Rectal smooth muscle tissue (tissue), 1 donor: ENCODE results near the gene SMARCD3.

Source experiments
- H3K27ac ChIP-seq: one replicate; pipeline ENCODE4 v1.7.0; 2013; ENCODE audit warnings: low read depth, low read length, inconsistent platforms
- H3K27me3 ChIP-seq: one replicate; pipeline ENCODE4 v1.7.0; 2013; ENCODE audit warnings: low read length; ENCODE audit not compliant: control insufficient read depth, insufficient read depth
- H3K36me3 ChIP-seq: one replicate; pipeline ENCODE4 v1.7.0; 2013; ENCODE audit warnings: low read length; ENCODE audit not compliant: control insufficient read depth, insufficient read depth
- H3K4me1 ChIP-seq: one replicate; pipeline ENCODE4 v1.7.0; 2013; ENCODE audit warnings: low read length; ENCODE audit not compliant: control insufficient read depth, insufficient read depth
- H3K4me3 ChIP-seq: one replicate; pipeline ENCODE4 v1.7.0; 2013; ENCODE audit warnings: low read length
- H3K9ac ChIP-seq: one replicate; pipeline ENCODE4 v1.7.0; 2013; ENCODE audit warnings: low read length

Gene SMARCD3

GRCh38 chr7:151226560-151226874 is 22.0 kb downstream of the SMARCD3 start:
- Histone ChIP-seq H3K27me3 (no peaks in the 10 kb centered on the region), H3K9ac (peak overlapping the region; percentile 35), H3K36me3 (peaks cover 23% of the 10 kb centered on the region), H3K27ac (peak overlapping the region; percentile 2), H3K4me3 (peak overlapping the region; percentile 75), H3K4me1 (peaks cover 7% of the 10 kb centered on the region)

- H3K36me3 ChIP-seq = peaks cover 24% of the 10 kb centered on the region
- H3K27ac ChIP-seq = no peak overlapping the region
- peak overlapping the region; percentile 75 for H3K4me3 ChIP-seq
- peak overlapping the region; percentile 12 for H3K9ac ChIP-seq
- H3K4me1 ChIP-seq = peaks cover 7% of the 10 kb centered on the region
- no peaks in the 10 kb centered on the region for H3K27me3 ChIP-seq
Observed at GRCh38 chr7:151225948-151226510, 22.5 kb downstream of the SMARCD3 start.

GRCh38 chr7:151223728-151224127 is 24.8 kb downstream of the SMARCD3 start:
- no peak overlapping the region for H3K9ac ChIP-seq
- H3K27ac ChIP-seq = no peak overlapping the region
- peaks cover 34% of the 10 kb centered on the region for H3K36me3 ChIP-seq
- no peaks in the 10 kb centered on the region for H3K27me3 ChIP-seq
- no peak overlapping the region for H3K4me3 ChIP-seq
- H3K4me1 ChIP-seq = peaks cover 7% of the 10 kb centered on the region

GRCh38 chr7:151218170-151218569 is 30.3 kb downstream of the SMARCD3 start:
- Histone ChIP-seq H3K9ac (no peak overlapping the region), H3K36me3 (peaks cover 49% of the 10 kb centered on the region), H3K4me3 (no peak overlapping the region), H3K4me1 (no peaks in the 10 kb centered on the region), H3K27me3 (no peaks in the 10 kb centered on the region), H3K27ac (no peak overlapping the region)

GRCh38 chr7:151215396-151215795 is 33.1 kb downstream of the SMARCD3 start:
- H3K9ac ChIP-seq = no peak overlapping the region
- peaks cover 33% of the 10 kb centered on the region for H3K36me3 ChIP-seq
- no peak overlapping the region for H3K27ac ChIP-seq
- H3K27me3 ChIP-seq = no peaks in the 10 kb centered on the region
- H3K4me3 ChIP-seq = no peak overlapping the region
- no peaks in the 10 kb centered on the region for H3K4me1 ChIP-seq

- Histone ChIP-seq H3K4me3 (no peak overlapping the region), H3K27me3 (no peaks in the 10 kb centered on the region), H3K27ac (no peak overlapping the region), H3K36me3 (peaks cover 29% of the 10 kb centered on the region), H3K4me1 (no peaks in the 10 kb centered on the region), H3K9ac (no peak overlapping the region)
Observed at GRCh38 chr7:151213826-151214225, 34.7 kb downstream of the SMARCD3 start.

- H3K36me3 ChIP-seq = peaks cover 19% of the 10 kb centered on the region
- H3K27ac ChIP-seq = no peak overlapping the region
- H3K4me3 ChIP-seq = no peak overlapping the region
- no peaks in the 10 kb centered on the region for H3K4me1 ChIP-seq
- no peak overlapping the region for H3K9ac ChIP-seq
- no peaks in the 10 kb centered on the region for H3K27me3 ChIP-seq
Observed at GRCh38 chr7:151212626-151213025, 35.9 kb downstream of the SMARCD3 start.

GRCh38 chr7:151211155-151211772 is 37.2 kb downstream of the SMARCD3 start:
- H3K4me1 ChIP-seq = no peaks in the 10 kb centered on the region
- no peak overlapping the region for H3K9ac ChIP-seq
- H3K36me3 ChIP-seq = peaks cover 19% of the 10 kb centered on the region
- no peak overlapping the region for H3K4me3 ChIP-seq
- no peaks in the 10 kb centered on the region for H3K27me3 ChIP-seq
- H3K27ac ChIP-seq = no peak overlapping the region

- Histone ChIP-seq H3K27me3 (no peaks in the 10 kb centered on the region), H3K4me1 (no peaks in the 10 kb centered on the region), H3K27ac (no peak within 1 kb of the TSS), H3K4me3 (no peak within 1 kb of the TSS), H3K36me3 (peaks cover 13% of the 10 kb centered on the region), H3K9ac (no peak within 1 kb of the TSS)
Observed at GRCh38 chr7:151210087-151210854, 38.2 kb downstream of the SMARCD3 start, which contains the start of gene H2BK1. Gene H2BK1, minus strand, starts transcription at chr7:151210488. Its CDS starts 170 bp downstream, at chr7:151210318.

- peaks cover under 1% of the 10 kb centered on the region for H3K27me3 ChIP-seq
- H3K4me3 ChIP-seq = no peak overlapping the region
- no peak overlapping the region for H3K27ac ChIP-seq
- no peaks in the 10 kb centered on the region for H3K4me1 ChIP-seq
- H3K36me3 ChIP-seq = peaks cover 6% of the 10 kb centered on the region
- no peak overlapping the region for H3K9ac ChIP-seq
Observed at GRCh38 chr7:151209588-151209987, 38.9 kb downstream of the SMARCD3 start.

- no peak overlapping the region for H3K9ac ChIP-seq
- no peak overlapping the region for H3K27ac ChIP-seq
- no peaks in the 10 kb centered on the region for H3K4me1 ChIP-seq
- peaks cover 6% of the 10 kb centered on the region for H3K27me3 ChIP-seq
- no peak overlapping the region for H3K4me3 ChIP-seq
- no peaks in the 10 kb centered on the region for H3K36me3 ChIP-seq
Observed at GRCh38 chr7:151208253-151208862, 40.1 kb downstream of the SMARCD3 start.

- Histone ChIP-seq H3K4me3 (no peak overlapping the region), H3K27ac (no peak overlapping the region), H3K27me3 (peaks cover 6% of the 10 kb centered on the region), H3K9ac (no peak overlapping the region), H3K36me3 (no peaks in the 10 kb centered on the region), H3K4me1 (no peaks in the 10 kb centered on the region)
Observed at GRCh38 chr7:151207804-151208203, 40.7 kb downstream of the SMARCD3 start.
